GM19468 (cell line): ENCODE results near the gene ZNF552.

Experiments used
- ATAC-seq: cut with Tn5 transposase; IDR thresholded peaks from one replicate; pipeline ENCODE4 v1.9.1; 2021; ENCODE audit warnings: mild to moderate bottlenecking, moderate library complexity, moderate number of reproducible peaks; ENCODE audit not compliant: unreplicated experiment; ENCODE audit errors: extremely low read depth

The ZNF552 gene

DNA sequence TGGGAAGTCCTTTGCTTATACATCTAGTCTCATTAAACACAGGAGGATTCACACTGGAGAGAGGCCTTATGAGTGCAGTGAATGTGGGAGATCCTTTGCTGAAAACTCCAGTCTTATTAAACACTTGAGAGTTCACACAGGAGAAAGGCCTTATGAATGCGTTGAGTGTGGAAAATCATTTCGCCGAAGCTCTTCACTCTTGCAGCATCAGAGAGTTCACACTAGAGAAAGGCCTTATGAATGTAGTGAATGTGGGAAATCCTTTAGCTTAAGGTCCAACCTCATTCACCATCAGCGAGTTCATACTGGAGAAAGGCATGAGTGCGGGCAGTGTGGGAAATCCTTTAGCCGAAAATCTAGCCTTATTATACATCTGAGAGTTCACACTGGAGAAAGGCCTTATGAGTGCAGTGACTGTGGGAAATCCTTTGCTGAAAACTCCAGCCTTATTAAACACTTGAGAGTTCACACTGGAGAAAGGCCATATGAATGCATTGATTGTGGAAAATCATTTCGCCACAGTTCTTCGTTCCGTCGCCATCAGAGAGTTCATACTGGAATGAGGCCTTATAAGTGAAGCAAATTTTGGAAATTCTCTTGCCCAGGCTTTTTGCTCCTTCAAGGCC is 35.4 kb downstream of the ZNF552 start:
- no peak for ATAC-seq

DNA sequence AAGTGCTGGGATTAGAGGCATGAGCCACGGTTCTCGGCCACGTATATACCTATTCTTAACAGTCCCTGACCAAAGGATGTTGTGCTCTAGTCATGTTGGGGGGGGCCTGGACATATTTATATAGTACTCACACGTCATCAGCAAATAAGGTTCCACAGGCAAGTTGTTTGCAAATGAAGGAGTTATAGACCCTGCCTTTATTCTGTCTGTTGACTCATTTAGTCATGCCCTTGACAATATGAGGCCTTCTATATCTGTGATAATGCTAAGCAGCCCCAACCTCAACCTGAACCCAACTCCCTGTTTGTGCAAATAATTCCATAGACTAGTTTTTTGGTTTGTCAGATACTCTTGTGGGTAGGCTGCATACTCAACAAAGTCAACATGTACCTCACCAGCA is 36.4 kb downstream of the ZNF552 start:
- ATAC-seq, result no peak

DNA sequence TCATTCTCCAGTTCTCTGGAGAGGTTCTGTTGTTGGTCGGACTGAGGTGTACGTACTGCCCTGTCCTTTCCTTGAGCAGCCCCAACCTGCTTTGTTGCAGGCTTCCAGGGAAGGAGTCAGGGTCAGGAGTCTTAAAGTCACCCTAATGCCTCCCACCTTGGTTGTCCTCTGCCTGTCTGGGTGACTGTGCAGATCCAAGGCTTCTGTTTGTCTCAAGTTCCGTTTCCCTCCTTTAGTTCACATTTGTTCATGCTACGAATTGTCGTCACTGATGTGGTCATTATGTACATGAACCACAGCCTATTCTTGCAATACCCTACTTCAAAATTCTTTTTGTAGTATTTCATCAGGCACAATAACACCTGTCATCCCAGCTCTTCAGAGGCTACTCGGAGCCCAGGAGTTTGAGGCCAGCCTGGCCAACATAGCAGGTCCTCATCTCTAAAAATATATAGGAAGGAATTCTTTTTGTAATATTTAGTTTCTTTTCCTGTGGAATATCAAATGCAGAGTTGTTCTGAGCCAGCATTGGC is 37.9 kb downstream of the ZNF552 start:
- no peak for ATAC-seq

DNA sequence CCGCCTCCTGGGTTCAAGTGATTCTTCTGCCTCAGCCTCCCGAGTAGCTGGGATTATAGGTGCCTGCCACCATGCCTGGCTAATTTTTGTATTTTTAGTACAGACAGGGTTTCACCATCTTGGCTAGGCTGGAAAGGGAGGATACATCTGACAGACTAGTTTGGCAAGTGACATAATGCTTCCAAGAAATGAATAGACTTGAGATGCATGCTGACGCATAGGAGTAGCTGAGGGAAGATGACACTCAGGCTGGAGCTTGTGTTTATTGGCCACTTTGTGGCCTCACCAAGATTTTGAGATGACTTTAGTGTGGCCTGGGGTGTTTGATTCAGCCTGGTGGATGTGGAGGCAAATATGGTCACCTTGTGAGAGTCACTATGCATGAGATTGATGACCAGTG is 41.2 kb downstream of the ZNF552 start:
- ATAC-seq, result no peak

DNA sequence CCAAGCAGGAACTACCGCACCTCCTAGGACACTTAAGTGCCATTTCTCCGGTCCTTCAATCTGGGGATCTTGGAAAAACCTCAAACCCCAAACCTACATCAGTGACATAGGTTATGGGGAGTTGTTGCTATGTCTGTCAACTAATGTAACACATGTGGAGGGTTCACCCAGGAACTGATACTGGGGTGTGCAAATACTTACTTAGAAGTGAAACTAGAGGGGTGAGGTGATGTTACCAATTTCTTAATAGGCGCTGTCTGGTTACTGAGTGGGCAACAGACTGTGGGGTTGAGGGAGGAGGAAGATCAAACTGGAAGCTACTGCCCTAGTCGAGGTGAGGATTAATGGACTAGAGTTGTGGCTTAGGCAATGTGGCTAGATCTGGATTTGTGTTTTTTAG is 43.3 kb downstream of the ZNF552 start:
- no peak for ATAC-seq

DNA sequence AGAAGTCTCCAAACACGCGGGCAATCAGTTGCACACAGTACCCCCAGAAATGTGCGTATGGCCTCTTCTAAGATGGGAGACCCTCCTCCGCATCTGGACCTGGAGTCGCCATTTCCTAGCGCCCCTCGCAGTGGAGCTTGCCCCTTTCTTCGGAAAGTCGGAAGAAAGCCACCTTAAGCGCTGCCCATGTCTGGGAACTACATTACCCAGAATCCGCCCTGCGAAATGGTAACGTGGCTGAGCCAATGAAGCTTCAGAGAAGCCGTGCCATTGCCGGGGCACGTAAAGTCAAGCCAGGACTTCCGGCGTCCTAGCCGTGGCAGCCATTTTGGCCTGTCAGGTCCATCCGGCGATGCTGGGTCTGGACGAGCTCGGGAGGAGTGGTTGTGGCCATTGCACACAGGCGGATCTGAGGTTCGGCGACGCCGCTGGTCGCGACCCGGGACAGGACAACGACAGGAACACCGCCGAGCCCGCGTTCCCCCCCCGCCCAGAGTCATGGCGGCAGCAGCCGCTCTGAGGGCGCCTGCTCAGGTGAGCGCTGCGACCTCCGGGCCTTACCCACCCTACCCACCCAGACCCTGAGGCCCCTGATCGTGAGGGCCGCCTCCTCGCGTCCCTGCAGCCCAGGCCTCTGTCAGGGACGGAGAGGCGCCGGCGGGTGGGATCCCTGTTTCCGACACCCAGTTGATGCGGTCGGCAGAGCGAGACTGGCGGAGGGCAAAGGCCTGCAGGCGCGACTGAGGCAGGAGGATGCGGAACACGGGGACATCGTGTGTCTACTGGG is 45.2 kb downstream of the ZNF552 start, which contains the start of gene ZNF586:
Gene ZNF586 (plus strand): TSS at position 332 of the 787 bp plus-strand sequence. CDS start 167 bp downstream, at position 499.
- peak; percentile 88 for ATAC-seq

DNA sequence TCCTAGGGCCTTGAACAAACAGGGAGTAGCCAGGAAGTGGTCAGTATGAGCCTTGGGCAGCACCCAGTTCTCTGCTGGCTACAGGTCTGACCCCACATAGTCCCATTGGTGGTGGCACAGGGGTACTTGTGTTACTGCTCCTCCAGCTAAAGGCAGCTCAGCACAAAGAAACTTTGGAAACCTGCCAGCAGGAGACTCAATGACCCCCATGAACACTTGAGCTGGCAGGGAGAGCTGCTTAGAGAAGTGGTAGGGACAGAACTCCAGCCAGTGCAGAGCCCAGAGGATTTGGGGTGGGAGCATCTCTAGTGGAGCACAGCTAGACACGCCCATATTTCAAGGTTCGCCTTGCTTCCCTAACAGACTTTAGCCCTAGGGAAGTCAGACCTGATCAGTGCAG is 55.6 kb downstream of the ZNF552 start:
- no peak for ATAC-seq

DNA sequence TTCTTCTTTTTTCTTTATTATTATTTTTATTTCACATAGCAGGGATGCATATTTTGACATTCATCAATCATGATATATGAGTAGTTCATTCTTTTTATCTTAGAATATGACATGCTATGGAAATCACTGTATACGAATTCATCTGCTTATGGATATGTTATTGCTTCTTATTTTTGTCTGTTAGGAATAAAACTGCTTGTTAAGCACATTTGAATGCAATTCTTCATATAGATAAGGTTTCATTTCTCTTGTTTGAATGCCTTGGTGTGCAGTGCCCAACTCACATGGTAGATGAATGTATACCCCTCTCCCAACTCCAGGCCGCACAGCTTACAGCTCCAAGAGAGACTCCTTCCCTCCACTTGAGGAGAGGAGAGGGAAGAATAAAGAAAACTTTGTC is 56.8 kb downstream of the ZNF552 start:
- no peak for ATAC-seq
